Measurements from ENCODE around the gene SHISA9.

The SHISA9 gene

GRCh38 chr16:13110124-13110796 lies 208.9 kb downstream of the SHISA9 start:
- DNase-seq (ENCODE audit: extremely low read depth in 1 of 2, low read depth in 1 of 2): no peak

GRCh38 chr16:13111747-13112146 lies 210.3 kb downstream of the SHISA9 start:
- DNase-seq (ENCODE audit: extremely low read depth in 1 of 2, low read depth in 1 of 2): no peak

GRCh38 chr16:13113741-13114140 lies 212.3 kb downstream of the SHISA9 start:
- DNase-seq (ENCODE audit: extremely low read depth in 1 of 2, low read depth in 1 of 2): no peak

GRCh38 chr16:13118091-13118490 lies 216.7 kb downstream of the SHISA9 start:
- no peak for DNase-seq (ENCODE audit: extremely low read depth in 1 of 2, low read depth in 1 of 2)

GRCh38 chr16:13120091-13120490 lies 218.7 kb downstream of the SHISA9 start:
- no peak for DNase-seq (ENCODE audit: extremely low read depth in 1 of 2, low read depth in 1 of 2)

GRCh38 chr16:13120557-13120956 lies 219.2 kb downstream of the SHISA9 start:
- DNase-seq (ENCODE audit: extremely low read depth in 1 of 2, low read depth in 1 of 2): no peak

GRCh38 chr16:13123991-13124390 lies 222.6 kb downstream of the SHISA9 start:
- no peak for DNase-seq (ENCODE audit: extremely low read depth in 1 of 2, low read depth in 1 of 2)

GRCh38 chr16:13127144-13127543 lies 225.7 kb downstream of the SHISA9 start:
- DNase-seq (ENCODE audit: extremely low read depth in 1 of 2, low read depth in 1 of 2): no peak

GRCh38 chr16:13130586-13130985 lies 229.2 kb downstream of the SHISA9 start:
- no peak for DNase-seq (ENCODE audit: extremely low read depth in 1 of 2, low read depth in 1 of 2)

GRCh38 chr16:13134836-13135235 lies 233.4 kb downstream of the SHISA9 start:
- no peak for DNase-seq (ENCODE audit: extremely low read depth in 1 of 2, low read depth in 1 of 2)

- no peak for DNase-seq (ENCODE audit: extremely low read depth in 1 of 2, low read depth in 1 of 2)
Measured at GRCh38 chr16:13136901-13137300, 235.5 kb downstream of the SHISA9 start.

- no peak for DNase-seq (ENCODE audit: extremely low read depth in 1 of 2, low read depth in 1 of 2)
Measured at GRCh38 chr16:13138528-13138927, 237.1 kb downstream of the SHISA9 start.

- no peak for DNase-seq (ENCODE audit: extremely low read depth in 1 of 2, low read depth in 1 of 2)
Measured at GRCh38 chr16:13139661-13140241, 238.4 kb downstream of the SHISA9 start.

GRCh38 chr16:13143551-13143950 lies 242.2 kb downstream of the SHISA9 start:
- no peak for DNase-seq (ENCODE audit: extremely low read depth in 1 of 2, low read depth in 1 of 2)

- DNase-seq (ENCODE audit: extremely low read depth in 1 of 2, low read depth in 1 of 2): no peak
Measured at GRCh38 chr16:13146829-13147228, 245.4 kb downstream of the SHISA9 start.

GRCh38 chr16:13148294-13148693 lies 246.9 kb downstream of the SHISA9 start:
- no peak for DNase-seq (ENCODE audit: extremely low read depth in 1 of 2, low read depth in 1 of 2)

- DNase-seq (ENCODE audit: extremely low read depth in 1 of 2, low read depth in 1 of 2): no peak
Measured at GRCh38 chr16:13148836-13149235, 247.4 kb downstream of the SHISA9 start.

GRCh38 chr16:13150181-13150885 lies 248.9 kb downstream of the SHISA9 start:
- DNase-seq (ENCODE audit: extremely low read depth in 1 of 2, low read depth in 1 of 2): no peak

GRCh38 chr16:13153696-13154095 lies 252.3 kb downstream of the SHISA9 start:
- no peak for DNase-seq (ENCODE audit: extremely low read depth in 1 of 2, low read depth in 1 of 2)

- no peak for DNase-seq (ENCODE audit: extremely low read depth in 1 of 2, low read depth in 1 of 2)
Measured at GRCh38 chr16:13154799-13155198, 253.4 kb downstream of the SHISA9 start.

GRCh38 chr16:13155377-13155776 lies 254.0 kb downstream of the SHISA9 start:
- DNase-seq (ENCODE audit: extremely low read depth in 1 of 2, low read depth in 1 of 2): no peak

- no peak for DNase-seq (ENCODE audit: extremely low read depth in 1 of 2, low read depth in 1 of 2)
Measured at GRCh38 chr16:13155780-13156179, 254.4 kb downstream of the SHISA9 start.
